Fibroblast of skin of abdomen (primary cell): Measurements from ENCODE around the gene NEURL1B.
A peak's percentile ranks its signal among the peaks of the same experiment; 100 is the strongest.

Source experiments
- DNase-seq: peaks from one replicate; pipeline ENCODE4 v3.0.0-alpha.2; 2013

NEURL1B gene

GRCh38 chr5:172679628-172680212, 38.7 kb downstream of the NEURL1B start:
- no peak for DNase-seq

GRCh38 chr5:172680921-172681320, 39.9 kb downstream of the NEURL1B start:
- no peak for DNase-seq

DNA sequence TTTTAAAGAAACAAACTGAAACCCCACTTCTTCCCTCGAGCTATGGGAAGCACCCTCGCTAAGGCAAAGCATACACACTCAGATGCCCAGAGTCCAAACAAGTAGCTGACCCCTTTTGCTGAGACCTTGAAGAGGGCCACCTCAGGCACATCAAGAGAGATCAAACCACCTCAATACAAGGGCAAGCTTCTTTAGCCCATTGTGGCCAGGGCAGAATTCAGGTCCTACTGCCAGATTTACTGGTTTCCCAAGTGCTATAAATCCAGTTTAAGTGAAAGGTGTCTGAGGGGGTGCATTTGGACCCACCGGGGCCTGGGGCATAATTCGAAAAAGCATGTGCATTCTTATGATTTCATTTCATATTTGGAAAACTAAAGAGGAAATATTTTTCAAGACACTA, 40.4 kb downstream of the NEURL1B start:
- DNase-seq = no peak

- no peak for DNase-seq
Measured at GRCh38 chr5:172683264-172683644, 42.2 kb downstream of the NEURL1B start.

DNA sequence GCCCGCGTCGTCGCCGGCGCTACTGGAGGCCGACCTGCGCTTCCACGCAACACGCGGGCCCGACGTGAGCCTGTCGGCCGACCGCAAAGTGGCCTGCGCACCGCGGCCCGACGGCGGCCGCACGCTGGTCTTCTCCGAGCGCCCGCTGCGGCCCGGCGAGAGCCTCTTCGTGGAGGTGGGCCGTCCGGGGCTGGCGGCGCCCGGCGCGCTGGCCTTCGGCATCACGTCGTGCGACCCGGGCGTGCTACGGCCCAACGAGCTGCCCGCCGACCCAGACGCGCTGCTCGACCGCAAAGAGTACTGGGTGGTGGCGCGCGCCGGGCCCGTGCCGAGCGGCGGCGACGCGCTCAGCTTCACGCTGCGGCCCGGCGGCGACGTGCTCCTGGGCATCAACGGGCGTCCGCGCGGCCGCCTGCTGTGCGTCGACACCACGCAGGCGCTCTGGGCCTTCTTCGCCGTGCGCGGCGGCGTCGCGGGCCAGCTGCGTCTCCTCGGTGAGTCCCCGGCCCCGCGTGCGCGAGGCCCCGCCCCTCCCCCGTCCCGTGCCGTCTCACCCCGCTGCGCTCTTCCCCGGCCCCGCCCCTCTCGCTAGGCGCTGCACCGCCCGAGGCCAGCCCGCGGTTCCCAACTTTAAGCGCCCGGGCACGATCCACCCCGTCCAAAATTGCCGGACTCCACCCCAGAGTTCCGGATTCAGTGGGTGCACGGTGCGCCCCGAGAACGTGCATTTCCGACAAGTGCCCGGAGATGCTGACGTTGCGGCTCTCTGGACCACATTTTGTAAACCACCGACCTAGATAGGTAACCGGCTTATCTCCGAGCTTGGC, 42.8 kb downstream of the NEURL1B start:
- peak; percentile 50 for DNase-seq

DNA sequence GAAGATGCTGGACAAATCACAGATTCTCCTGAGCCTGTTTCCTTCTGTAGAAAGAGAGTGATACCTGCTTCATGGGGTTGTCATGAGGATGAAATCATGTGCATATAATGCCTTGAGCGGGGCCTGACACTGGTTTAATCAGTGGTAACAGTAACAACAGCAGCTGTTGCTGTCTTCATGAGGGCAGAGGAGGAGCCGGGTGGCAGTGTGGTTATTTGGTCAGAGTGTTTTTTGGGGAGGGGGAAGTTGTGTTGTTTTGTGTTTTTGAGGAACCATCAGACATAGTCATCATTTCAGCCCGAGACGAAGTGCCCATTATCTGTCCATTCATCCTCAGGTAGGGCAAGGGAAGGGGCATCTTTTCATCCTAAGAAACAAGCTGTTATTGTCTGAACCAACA, 44.0 kb downstream of the NEURL1B start:
- no peak for DNase-seq

- DNase-seq = no peak
Measured at GRCh38 chr5:172686111-172686510, 45.0 kb downstream of the NEURL1B start.

DNA sequence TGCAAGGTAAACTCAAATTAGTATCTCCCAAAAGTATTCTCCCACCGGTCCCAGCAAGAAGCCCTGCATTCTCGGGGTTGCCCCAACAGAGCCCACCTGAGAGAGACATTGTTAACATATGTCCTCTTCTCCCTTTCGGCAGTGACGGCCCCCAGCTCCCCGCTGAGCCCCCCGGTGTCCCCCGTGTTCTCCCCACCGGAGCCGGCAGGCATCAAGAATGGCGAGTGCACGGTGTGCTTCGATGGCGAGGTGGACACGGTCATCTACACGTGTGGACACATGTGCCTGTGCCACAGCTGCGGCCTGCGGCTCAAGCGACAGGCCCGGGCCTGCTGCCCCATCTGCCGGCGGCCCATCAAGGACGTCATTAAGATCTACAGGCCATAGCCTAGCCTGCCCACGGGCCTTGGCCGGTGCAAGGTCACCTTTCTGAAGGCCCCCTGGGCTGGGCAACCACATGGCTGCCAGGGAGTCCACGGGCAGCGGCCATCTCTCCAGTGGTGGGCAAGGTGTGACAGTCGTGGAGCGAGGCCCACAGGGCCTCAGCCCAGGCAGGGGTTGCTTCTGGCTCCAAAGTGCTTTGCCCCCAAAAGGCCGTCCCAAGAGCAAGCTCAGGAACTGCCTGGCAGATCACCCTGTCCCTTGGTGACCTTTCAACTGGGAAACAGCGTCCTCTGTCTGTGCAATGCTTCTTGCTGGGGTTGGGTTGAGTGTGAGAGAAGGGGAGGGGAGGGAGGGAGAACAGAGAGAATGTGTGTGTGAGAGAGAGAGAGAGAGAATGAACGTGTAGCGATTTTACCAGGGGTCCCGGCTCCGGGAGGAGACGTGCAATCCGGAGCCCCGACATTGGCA, 45.7 kb downstream of the NEURL1B start:
- no peak for DNase-seq

DNA sequence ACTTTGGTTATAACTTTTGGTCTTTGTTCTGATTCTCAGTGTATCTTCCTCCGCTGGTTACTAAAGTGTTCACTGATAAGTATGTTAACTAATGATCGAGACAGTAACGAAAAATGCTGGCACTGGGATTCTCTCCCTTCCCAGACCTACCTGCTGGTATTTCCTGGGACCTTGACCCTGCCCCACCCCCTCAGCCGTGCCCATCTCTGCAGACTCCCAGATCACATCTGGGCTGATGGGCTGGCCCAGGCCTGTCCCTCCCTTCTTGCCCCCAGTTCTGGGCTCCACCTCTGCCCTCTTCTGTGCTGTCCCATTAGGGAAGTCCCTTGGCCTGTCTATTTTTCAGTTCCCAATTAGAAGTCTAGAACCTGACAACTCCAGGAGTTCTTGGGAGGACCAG, 46.9 kb downstream of the NEURL1B start:
- DNase-seq = no peak

DNA sequence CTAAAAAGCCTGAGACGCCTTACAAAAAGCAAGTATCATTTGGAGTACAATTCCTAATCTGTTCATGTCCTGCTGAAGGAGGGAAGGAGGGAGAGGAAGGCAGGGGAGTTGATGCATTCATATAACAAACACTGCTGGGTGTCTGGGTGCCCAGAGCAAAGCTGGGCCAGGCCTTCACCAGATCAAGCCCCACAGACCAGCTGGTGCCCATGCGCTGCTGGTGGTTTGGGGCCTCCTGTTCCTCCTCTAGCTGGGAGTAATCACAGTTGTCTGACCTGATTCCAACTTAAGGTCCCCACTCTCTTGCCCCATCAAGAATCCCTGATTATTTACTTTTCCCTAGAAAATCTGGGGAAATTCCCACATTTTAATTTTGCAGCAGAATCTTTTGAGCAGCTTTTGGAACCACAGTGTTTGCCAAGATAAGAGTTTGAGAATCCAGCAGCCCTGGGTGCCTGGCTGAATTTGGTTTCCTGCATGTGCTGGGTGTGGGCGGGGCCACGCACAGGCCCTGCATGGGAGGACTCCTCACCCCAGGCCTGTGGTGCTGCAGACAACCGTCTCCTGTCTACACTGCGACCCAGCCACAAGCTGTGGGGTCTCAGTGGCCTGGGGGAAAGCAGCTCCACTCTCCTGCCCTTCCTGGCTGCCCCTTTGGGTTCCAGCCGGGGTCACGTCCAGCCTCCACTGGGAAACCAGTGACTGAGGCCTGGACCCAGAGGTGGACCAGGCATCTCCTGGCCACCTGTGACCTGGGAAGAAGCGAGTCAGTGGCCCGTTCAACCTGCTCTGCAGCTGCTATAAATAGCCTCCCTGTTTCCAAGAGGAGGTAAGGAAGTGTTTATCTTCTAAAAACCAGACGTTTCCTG, 47.5 kb downstream of the NEURL1B start:
- no peak for DNase-seq

- no peak for DNase-seq
Measured at GRCh38 chr5:172689218-172689572, 48.1 kb downstream of the NEURL1B start.

DNA sequence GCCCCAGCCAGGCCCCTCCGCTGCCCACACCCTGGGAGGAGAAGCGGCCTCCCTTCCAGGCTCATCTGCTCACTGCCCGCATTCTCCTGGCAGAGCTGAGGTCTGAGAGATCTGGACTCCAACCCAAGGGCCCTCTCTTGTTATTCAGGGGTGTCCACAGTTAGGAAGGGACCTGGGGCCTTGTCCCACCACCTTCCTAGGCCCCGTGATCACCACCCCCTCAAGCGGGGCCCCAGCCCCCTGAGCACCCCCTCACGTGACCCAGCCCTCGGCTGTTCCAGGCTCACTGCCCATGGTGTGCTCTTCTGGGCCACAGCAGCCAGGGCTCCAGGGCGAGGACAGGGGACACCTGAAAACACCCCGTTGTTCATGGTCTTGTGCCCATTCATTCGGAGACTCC, 48.7 kb downstream of the NEURL1B start:
- no peak for DNase-seq

DNA sequence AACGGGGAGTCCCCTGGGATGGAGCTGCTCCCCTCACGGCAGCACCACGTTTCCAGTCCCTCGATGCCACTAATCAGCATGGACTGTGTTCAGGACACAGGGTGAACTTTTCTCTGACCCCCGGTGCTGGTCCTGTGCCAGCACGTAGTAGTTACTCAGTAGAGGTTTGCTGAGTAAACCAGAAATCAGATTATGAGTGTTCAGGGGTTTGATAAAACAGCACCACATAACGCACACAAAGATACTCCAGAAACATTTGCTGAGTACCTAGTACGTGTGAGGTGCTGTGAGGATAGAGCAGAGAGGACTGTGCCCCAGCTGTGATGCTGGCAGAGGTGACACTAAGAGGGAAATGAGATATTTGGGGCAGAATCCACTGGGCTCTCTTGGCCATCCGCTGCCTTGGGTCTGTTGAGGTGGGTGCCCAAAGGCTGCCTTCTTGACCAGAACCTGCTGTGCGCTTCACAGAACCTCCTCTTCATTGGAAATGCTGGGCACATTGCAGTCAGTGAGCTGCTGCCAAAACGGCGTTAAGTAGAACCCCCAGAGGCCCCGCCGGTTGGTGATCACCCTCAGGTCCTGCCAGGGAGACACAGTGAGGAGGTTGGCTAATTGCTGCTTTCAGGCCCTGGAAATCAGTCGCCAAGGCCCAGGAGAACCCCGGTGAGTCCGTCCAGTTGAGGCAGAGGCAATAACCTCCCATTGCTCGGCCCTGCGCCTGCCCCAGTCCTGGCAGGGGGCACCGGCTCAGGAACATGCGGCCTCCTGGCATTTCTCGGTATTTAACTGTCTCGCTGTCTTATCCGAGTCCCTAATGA, 49.4 kb downstream of the NEURL1B start:
- no peak for DNase-seq

DNA sequence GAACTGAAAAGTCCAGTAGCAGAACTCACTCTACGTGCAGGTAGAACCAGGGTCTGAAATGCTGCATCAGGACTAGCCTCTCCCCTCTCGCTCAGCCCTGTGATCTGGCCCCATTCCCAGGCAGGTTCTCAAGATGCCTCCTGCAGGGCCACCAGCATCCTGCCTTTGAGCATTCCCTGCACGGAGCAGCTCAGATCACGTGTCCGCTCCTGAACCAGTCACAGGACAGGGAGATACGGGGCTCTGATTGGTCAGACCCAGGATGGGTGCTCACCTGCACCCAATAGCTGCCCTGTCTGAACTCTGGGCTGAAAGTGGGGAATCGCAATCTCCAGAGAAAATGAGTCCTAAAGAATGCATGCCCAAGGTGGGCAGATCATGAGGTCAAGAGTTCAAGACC, 50.8 kb downstream of the NEURL1B start:
- DNase-seq = no peak

DNA sequence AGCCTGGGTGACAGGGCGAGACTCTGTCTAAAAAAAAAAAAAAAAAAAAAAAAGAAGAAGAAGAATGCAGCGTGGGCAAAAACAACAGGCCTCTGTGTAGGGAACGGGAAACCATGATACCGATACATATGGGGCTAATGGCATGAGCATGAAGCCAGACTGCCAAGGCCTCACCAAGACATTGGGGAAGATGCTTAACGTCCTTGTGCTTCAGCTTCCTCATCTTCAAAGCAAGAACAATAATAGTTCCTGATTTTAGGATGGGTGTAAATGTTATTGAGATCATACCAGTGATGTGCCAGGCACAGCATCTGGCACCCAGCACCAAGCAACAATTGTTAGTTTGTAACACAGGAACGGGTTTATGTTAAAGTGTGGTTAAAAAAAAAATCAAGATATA, 51.4 kb downstream of the NEURL1B start:
- DNase-seq = no peak

DNA sequence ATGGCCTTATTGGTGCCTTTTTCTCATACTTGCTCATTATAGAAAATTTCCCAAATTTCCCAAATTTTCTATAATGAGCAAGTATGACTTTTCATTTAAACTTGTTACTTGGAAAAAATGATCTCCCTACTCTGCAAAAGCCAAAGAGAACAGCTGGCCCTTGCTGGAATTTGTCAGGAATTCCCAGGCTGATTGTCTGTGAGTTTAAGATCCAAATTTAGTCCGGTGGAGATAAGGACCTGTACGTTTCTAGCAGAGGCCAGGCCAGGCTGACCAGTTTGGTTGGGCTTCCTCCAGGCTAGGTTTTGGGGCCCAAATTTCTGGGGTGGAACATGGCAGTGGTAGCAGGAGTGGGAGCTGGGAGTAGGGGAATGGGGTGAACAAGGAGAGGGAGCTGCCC, 51.9 kb downstream of the NEURL1B start:
- DNase-seq = no peak

DNA sequence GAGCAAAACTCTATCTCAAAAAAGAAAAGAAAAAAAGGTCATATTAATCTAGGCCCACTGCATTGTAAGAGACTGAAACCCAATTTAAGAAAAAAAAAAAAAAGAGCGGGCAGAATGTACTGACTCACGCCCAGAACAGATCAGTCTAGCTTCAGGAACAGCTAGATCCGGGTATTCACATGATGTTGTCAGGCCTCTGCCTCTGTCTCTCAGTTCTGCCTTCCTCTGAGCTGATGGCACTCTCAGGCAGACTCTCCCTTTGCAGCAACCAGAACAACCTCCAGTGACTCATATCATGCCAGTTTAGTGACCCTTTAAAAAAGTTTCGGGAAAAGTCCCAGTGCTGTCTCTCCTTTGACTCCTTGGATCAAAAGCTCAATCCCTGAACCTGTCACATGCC, 53.0 kb downstream of the NEURL1B start:
- no peak for DNase-seq

- no peak for DNase-seq
Measured at GRCh38 chr5:172694541-172694940, 53.5 kb downstream of the NEURL1B start.

DNA sequence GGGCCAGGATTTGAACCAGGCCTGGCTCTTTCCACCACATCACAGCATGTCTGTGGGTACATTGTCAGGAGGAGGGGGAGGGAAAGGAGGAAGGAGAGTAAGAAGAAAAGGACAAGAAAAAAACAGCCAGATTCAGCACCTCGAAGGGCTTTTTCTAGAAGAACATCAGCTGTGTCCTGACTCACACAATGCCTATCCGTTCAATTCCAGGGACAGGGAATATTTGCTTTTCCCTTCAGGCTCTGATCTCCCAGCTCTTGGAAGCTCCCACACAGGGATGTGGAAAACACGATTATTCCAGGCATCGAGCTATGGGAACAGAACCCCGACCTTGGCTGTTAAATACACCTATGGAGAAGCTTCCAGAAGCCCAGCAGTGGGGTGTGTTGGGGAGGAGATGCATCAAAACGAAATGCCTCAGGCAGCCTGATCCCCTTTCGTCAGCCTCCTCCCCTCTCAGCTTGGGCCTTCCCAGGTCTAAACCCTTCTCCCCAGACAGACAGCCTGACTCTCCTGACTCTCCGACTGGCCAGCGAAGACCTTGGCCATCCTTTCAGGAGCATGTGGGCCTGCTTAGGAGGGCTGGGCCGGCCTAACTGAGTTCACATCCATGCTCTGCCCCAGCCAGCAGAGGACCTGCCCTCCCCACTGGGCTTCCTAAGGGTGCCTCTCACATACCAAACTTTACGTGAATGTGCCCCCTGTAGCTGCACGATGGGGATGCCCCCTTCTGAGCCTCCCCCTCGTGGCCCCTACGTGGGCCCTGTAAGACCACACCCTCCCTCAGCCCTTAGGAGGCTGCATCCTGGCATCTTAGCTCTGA, 54.4 kb downstream of the NEURL1B start:
- no peak for DNase-seq

DNA sequence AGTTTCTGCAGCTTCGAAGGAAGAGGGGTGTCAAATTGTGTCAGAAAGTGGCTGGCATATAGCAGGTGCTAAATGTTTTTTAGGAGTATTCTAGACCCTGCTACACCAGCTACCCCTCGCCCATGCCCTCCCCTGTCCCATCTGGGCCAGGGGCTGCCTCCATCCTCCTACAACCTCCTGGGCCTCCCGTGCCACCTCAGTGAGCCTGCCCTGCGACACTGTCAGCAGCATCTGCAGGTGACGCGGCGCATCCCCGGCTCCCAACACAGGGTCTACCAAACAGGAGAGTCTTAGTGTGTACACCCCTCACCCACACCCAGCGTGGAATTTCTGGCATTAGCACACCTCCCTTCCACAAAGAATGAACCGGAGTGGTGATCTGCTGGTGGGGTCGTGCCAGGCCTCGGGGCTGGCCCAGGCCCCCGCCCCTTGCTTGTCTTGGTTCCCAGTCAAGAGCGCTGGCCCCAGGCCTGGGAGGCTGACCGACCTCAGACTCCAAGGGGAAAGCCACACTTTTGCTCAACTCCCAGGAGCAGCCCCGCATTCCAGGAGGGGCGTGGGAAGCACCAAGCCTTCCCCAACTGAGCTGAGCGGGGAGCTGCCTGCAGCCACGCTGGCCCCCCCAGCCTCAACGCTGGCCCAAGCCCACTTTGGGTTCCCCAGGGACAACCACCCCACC, 55.2 kb downstream of the NEURL1B start:
- no peak for DNase-seq
